ENCODE measurements around the gene APCDD1. TPM values are rescaled to one million over a fixed set of nuclear protein-coding genes. Genes with fewer than 3 reads are reported as not detected.

APCDD1 gene
- total and polyA plus RNA-seq, 4 donors = 0.51 to 2.8 (median 1.5) TPM

GRCh38 chr18:10530852-10531251, 76.4 kb downstream of the APCDD1 start:
- no peak for DNase-seq (ENCODE audit: low spot score)
- Histone ChIP-seq H3K4me3 (ENCODE audit: low read depth in 1 of 3, low read length in 3 of 3) (no peak overlapping the region), H3K27me3 (ENCODE audit: control insufficient read depth in 4 of 4, insufficient read depth in 4 of 4, low read length in 3 of 4) (no peaks in the 10 kb centered on the region), H3K36me3 (ENCODE audit: control insufficient read depth in 4 of 4, insufficient read depth in 3 of 4, low read depth in 1 of 4, low read length in 3 of 4) (no peaks in the 10 kb centered on the region), H3K9me3 (ENCODE audit: control insufficient read depth in 4 of 4, low read length in 3 of 4) (no peaks in the 10 kb centered on the region), H3K27ac (ENCODE audit: low read depth in 1 of 2, low read length in 2 of 2) (no peak overlapping the region), H3K9ac (ENCODE audit: low read depth in 1 of 2, low read length in 2 of 2) (no peak overlapping the region), H3K4me1 (ENCODE audit: control insufficient read depth in 4 of 4, insufficient read depth in 4 of 4, low read length in 3 of 4) (peaks cover 6 to 17% (median 11%) of the 10 kb centered on the region in 4 donors)
- WGBS = 93% methylated on average over 3 of the region's 3 CpGs
- TF ChIP-seq YY1 (IDR thresholded peaks at IDR 0.05) = no peak
- TF ChIP-seq HNF4G (IDR thresholded peaks at IDR 0.05) = no peak
- no peak for TF ChIP-seq REST (IDR thresholded peaks at IDR 0.05)
- no peak for TF ChIP-seq NR2F2 (IDR thresholded peaks at IDR 0.05)
- TF ChIP-seq, protein P1, sequence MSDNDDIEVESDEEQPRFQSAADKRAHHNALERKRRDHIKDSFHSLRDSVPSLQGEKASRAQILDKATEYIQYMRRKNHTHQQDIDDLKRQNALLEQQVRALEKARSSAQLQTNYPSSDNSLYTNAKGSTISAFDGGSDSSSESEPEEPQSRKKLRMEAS (IDR thresholded peaks at IDR 0.05) = no peak
- no peak for TF ChIP-seq ZBTB33 (IDR thresholded peaks at IDR 0.05)
- no peak for TF ChIP-seq EGR1 (IDR thresholded peaks at IDR 0.05; ENCODE audit: low read depth in 2 of 2)
- no peak for TF ChIP-seq TAF1 (conservative IDR thresholded peaks at IDR 0.05)
- no peak for TF ChIP-seq JUND (IDR thresholded peaks at IDR 0.05)
- TF ChIP-seq FOXA2 (IDR thresholded peaks at IDR 0.05) = no peak
- no peak for TF ChIP-seq FOXA1 (IDR thresholded peaks at IDR 0.05)
- no peak for TF ChIP-seq SP1 (IDR thresholded peaks at IDR 0.05)
- TF ChIP-seq HNF4A (conservative IDR thresholded peaks at IDR 0.05) = no peak
- TF ChIP-seq, protein P2, sequence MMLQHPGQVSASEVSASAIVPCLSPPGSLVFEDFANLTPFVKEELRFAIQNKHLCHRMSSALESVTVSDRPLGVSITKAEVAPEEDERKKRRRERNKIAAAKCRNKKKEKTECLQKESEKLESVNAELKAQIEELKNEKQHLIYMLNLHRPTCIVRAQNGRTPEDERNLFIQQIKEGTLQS (IDR thresholded peaks at IDR 0.05) = no peak
- TF ChIP-seq, protein P3, sequence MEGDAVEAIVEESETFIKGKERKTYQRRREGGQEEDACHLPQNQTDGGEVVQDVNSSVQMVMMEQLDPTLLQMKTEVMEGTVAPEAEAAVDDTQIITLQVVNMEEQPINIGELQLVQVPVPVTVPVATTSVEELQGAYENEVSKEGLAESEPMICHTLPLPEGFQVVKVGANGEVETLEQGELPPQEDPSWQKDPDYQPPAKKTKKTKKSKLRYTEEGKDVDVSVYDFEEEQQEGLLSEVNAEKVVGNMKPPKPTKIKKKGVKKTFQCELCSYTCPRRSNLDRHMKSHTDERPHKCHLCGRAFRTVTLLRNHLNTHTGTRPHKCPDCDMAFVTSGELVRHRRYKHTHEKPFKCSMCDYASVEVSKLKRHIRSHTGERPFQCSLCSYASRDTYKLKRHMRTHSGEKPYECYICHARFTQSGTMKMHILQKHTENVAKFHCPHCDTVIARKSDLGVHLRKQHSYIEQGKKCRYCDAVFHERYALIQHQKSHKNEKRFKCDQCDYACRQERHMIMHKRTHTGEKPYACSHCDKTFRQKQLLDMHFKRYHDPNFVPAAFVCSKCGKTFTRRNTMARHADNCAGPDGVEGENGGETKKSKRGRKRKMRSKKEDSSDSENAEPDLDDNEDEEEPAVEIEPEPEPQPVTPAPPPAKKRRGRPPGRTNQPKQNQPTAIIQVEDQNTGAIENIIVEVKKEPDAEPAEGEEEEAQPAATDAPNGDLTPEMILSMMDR (IDR thresholded peaks at IDR 0.05; ENCODE audit: low read depth, low read length, missing input control) = no peak
- TF ChIP-seq RAD21 (IDR thresholded peaks at IDR 0.05) = no peak
- no peak for TF ChIP-seq RXRA (IDR thresholded peaks at IDR 0.05)
- TF ChIP-seq GABPA (IDR thresholded peaks at IDR 0.05 in 1 of 2, conservative IDR thresholded peaks at IDR 0.05 in 1 of 2) = no peak

Measured in liver (tissue), 9 donors.